ENCODE data around the gene EHBP1. TPM values are rescaled to one million over a fixed set of nuclear protein-coding genes. Genes with fewer than 3 reads are reported as not detected.

EHBP1 gene
- total RNA-seq, 1 donor from 2014 or later = 46.5 TPM

- no peak for TF ChIP-seq CTCF (IDR thresholded peaks at IDR 0.05)
- H3K36me3 Mint-ChIP-seq (ENCODE audit: unreplicated experiment) = no peaks in the 10 kb centered on the region
- peaks cover 64% of the 10 kb centered on the region for H3K4me1 Mint-ChIP-seq (ENCODE audit: unreplicated experiment)
- peak overlapping the region; percentile 5 for H3K4me3 Mint-ChIP-seq (ENCODE audit: unreplicated experiment)
- no peaks in the 10 kb centered on the region for H3K9me3 Mint-ChIP-seq (ENCODE audit: unreplicated experiment)
- no peaks in the 10 kb centered on the region for H3K27me3 Mint-ChIP-seq (ENCODE audit: unreplicated experiment)
- peak overlapping the region; percentile 83 for H3K27ac Mint-ChIP-seq (ENCODE audit: unreplicated experiment)
- no peak for DNase-seq (ENCODE audit: extremely low spot score, unreplicated experiment)
Measured at GRCh38 chr2:62661263-62661635, 44.3 kb upstream of the EHBP1 start.

GRCh38 chr2:62662131-62662530 lies 43.4 kb upstream of the EHBP1 start:
- TF ChIP-seq CTCF (IDR thresholded peaks at IDR 0.05) = no peak
- no peaks in the 10 kb centered on the region for H3K27me3 Mint-ChIP-seq (ENCODE audit: unreplicated experiment)
- H3K4me3 Mint-ChIP-seq (ENCODE audit: unreplicated experiment) = no peak overlapping the region
- H3K9me3 Mint-ChIP-seq (ENCODE audit: unreplicated experiment) = no peaks in the 10 kb centered on the region
- peaks cover 64% of the 10 kb centered on the region for H3K4me1 Mint-ChIP-seq (ENCODE audit: unreplicated experiment)
- no peak for DNase-seq (ENCODE audit: extremely low spot score, unreplicated experiment)
- H3K27ac Mint-ChIP-seq (ENCODE audit: unreplicated experiment) = peak overlapping the region; percentile 92
- no peaks in the 10 kb centered on the region for H3K36me3 Mint-ChIP-seq (ENCODE audit: unreplicated experiment)

- peak overlapping the region; percentile 92 for H3K27ac Mint-ChIP-seq (ENCODE audit: unreplicated experiment)
- H3K27me3 Mint-ChIP-seq (ENCODE audit: unreplicated experiment) = no peaks in the 10 kb centered on the region
- H3K9me3 Mint-ChIP-seq (ENCODE audit: unreplicated experiment) = no peaks in the 10 kb centered on the region
- H3K4me3 Mint-ChIP-seq (ENCODE audit: unreplicated experiment) = no peak overlapping the region
- H3K4me1 Mint-ChIP-seq (ENCODE audit: unreplicated experiment) = peaks cover 64% of the 10 kb centered on the region
- no peak for TF ChIP-seq CTCF (IDR thresholded peaks at IDR 0.05)
- H3K36me3 Mint-ChIP-seq (ENCODE audit: unreplicated experiment) = no peaks in the 10 kb centered on the region
- no peak for DNase-seq (ENCODE audit: extremely low spot score, unreplicated experiment)
Measured at GRCh38 chr2:62662554-62662953, 43.0 kb upstream of the EHBP1 start.

- no peak for DNase-seq (ENCODE audit: extremely low spot score, unreplicated experiment)
- H3K9me3 Mint-ChIP-seq (ENCODE audit: unreplicated experiment) = no peaks in the 10 kb centered on the region
- no peaks in the 10 kb centered on the region for H3K36me3 Mint-ChIP-seq (ENCODE audit: unreplicated experiment)
- peak overlapping the region; percentile 92 for H3K27ac Mint-ChIP-seq (ENCODE audit: unreplicated experiment)
- peaks cover 64% of the 10 kb centered on the region for H3K4me1 Mint-ChIP-seq (ENCODE audit: unreplicated experiment)
- H3K4me3 Mint-ChIP-seq (ENCODE audit: unreplicated experiment) = no peak overlapping the region
- no peak for TF ChIP-seq CTCF (IDR thresholded peaks at IDR 0.05)
- H3K27me3 Mint-ChIP-seq (ENCODE audit: unreplicated experiment) = no peaks in the 10 kb centered on the region
Measured at GRCh38 chr2:62663411-62663810, 42.1 kb upstream of the EHBP1 start.

- H3K36me3 Mint-ChIP-seq (ENCODE audit: unreplicated experiment) = no peaks in the 10 kb centered on the region
- no peak for TF ChIP-seq CTCF (IDR thresholded peaks at IDR 0.05)
- no peaks in the 10 kb centered on the region for H3K27me3 Mint-ChIP-seq (ENCODE audit: unreplicated experiment)
- peak overlapping the region; percentile 23 for H3K4me3 Mint-ChIP-seq (ENCODE audit: unreplicated experiment)
- DNase-seq (ENCODE audit: extremely low spot score, unreplicated experiment) = no peak
- peaks cover 64% of the 10 kb centered on the region for H3K4me1 Mint-ChIP-seq (ENCODE audit: unreplicated experiment)
- H3K9me3 Mint-ChIP-seq (ENCODE audit: unreplicated experiment) = no peaks in the 10 kb centered on the region
- H3K27ac Mint-ChIP-seq (ENCODE audit: unreplicated experiment) = peak overlapping the region; percentile 92
Measured at GRCh38 chr2:62663920-62664795, 41.4 kb upstream of the EHBP1 start.

Measured in osteocyte (in vitro differentiated cells).